Endometrium (tissue), 2 donors: Measurements from ENCODE around the gene MARCHF3.
"Not testable (repeated sequence)": the region's sequence is repeated elsewhere in the genome, so short reads cannot be mapped to it uniquely, and the experiment has no call there.

ENCODE experiments used
- FAIRE-seq: peaks from 2 replicates; lab custom pipeline; 2012; peaks lifted over from hg19 to GRCh38; lab: Jason Lieb, UNC
- donor health status: control.
- donor health status: control.

Gene MARCHF3

GRCh38 chr5:126953640-126954039, 76.7 kb downstream of the MARCHF3 start:
- FAIRE-seq = peak; percentile 37

DNA sequence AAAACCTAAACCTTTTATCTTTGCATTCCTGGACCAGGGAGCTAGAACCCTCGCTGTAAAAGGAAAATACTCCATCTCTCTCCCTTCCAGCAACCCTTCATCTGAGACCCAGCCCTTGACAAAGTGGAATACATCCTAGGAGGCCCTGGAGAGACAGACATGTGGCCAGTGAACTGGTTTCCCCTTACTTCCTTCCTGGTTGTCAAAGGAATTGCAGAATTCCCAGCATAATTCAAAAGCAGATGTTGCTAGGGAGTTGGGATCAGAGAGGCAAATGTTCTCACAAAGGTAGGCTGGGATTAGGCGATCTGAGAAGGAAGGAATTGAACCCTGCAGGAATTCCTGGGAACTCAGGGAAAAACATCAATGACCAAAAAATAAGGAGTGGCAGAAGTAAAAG, 80.9 kb downstream of the MARCHF3 start:
- FAIRE-seq = no peak

- no peak for FAIRE-seq
Observed at GRCh38 chr5:126948453-126948852, 81.9 kb downstream of the MARCHF3 start.

DNA sequence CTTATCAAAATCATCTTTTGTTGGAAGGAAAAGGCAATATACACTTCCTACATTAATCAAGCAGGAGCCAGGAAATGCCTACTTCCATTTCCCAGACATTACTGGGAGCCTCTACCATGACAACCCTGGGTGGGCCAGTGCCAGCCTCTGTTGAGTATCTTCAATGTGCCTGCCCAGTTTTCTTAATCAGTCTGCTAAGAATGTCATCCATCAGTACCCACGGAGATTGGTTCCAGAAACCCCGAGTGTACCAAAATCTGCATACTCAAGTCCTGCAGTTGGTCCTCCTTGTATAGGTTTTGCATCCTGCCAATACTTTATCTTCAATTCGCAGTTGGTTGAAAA, 82.4 kb downstream of the MARCHF3 start:
- no peak for FAIRE-seq

- no peak for FAIRE-seq
Observed at GRCh38 chr5:126947146-126948010, 83.0 kb downstream of the MARCHF3 start.

DNA sequence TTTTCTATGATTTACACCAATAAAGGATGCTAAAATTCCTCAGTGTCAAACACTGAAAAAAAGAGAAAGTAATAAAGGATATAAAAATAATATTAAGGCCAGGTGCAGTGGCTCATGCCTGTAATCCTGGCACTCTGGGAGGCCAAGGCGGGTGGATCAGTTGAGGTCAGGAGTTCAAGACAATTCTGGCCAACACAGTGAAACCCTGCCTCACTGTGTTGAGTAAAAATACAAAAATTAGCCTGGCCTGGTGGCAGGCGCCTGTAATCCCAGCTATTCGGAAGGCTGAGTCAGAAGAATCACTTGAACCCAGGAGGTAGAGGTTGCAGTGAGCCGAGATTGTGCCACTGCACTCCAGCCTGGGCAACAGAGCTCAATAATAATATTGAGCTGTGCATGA, 87.5 kb downstream of the MARCHF3 start:
- FAIRE-seq = not testable (repeated sequence)

- no peak for FAIRE-seq
Observed at GRCh38 chr5:126941403-126941802, 89.0 kb downstream of the MARCHF3 start.

- no peak for FAIRE-seq
Observed at GRCh38 chr5:126939887-126940286, 90.5 kb downstream of the MARCHF3 start.

DNA sequence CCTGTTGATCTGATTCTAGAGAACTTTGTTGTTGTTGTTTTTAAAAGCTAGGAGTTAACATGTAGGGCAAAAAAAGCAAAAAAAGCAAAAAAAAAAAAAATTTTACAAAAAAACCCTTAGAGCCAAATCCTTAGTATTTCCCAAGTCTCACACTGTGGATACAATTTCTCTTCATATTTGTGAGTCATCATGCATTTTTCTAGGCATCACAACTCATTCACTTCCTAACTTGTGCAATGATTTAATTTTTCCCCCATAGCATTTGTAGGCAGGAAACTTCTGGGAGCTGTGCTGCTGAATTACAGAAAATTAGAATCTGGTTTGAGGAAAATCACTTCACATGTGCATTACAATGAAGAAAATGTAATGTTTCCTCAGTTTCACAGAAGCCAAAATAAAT, 91.9 kb downstream of the MARCHF3 start:
- no peak for FAIRE-seq

GRCh38 chr5:126937771-126938170, 92.6 kb downstream of the MARCHF3 start:
- FAIRE-seq = no peak

DNA sequence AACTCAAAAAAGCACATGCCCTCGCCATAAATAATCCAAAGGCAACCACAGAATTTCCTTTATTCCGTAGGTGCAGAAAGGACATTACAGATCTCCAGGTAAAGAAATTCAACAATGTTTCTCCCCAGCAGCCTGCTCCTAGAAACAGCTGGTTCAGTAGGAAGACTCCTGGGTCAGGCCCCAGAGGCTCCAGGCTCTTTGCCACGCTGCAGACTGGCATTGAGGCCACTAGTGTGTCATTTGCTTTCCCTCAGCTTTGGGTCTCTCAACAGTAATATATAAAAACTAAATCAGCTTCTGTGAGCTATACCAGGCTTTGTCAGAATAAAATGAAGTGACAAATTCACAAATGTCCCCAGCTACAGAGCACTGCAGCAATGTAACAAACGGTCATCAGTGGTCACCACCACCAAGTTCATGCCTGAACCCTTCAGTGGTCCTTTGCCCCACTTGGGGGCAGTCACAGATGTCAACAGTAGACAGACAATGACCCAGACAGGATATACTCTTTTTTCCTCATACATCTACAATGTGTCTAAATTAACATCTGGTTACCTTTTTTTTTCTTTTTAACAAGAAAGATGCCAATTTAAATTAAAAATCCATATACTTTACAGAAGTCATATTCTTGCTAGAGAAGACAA, 93.5 kb downstream of the MARCHF3 start:
- no peak for FAIRE-seq

- no peak for FAIRE-seq
Observed at GRCh38 chr5:126931963-126932660, 98.2 kb downstream of the MARCHF3 start.

DNA sequence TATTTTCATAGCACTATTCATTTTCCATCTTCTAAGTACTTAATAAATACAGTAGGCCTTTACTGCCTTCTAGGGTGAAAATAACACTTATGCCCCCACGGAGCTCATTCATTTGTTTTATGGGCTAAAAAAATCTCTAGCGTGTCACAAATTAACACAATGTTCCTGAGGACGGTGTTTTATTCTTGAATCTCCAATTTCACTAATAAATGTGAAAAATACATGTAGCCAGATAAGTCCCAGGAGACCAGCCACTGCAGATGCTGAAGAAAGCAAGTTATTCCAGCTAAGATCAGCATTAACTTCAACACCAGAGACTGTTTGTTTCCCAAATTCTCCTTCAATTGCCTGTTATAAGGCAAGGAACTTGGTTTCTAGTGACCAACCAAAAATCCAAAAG, 102.3 kb downstream of the MARCHF3 start:
- no peak for FAIRE-seq

DNA sequence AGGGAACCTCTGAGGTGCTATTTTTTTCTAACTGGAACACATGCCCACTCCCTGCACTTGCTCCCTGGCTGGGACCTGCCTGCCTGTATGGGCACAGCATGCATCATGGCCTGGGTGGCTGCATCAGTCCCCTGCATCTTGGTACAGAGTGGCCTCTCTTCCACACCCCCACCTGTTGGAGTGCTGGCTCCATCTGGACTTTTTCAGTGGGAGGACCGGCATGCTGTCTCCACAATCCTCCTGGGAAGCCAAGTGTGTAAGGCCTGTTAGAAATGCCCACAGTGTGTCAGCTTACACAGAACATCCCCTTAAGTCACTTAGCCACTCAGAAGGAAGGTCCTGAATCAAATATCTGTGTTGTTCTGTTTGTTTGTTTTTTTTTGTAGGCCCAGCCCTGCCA, 102.9 kb downstream of the MARCHF3 start:
- FAIRE-seq = no peak

DNA sequence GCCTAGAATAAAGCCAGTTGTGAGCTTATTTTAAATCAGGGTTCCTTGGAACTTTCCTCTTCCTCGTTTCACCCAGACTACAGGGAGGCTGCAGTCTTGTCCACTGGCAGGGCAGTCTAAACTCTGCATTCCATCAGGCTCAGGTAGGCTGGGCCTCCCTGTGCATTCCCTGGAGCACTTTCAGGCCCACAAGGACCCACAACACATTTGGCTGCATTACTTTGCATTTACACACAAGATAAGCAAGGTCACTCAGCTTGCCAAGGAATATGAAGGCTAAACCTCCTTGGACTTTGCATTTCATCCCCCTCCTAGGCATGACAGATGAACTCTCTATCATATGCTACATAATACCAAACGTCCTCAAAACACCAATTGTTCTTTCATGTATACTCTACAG, 104.2 kb downstream of the MARCHF3 start:
- no peak for FAIRE-seq

GRCh38 chr5:126925482-126925881, 104.9 kb downstream of the MARCHF3 start:
- FAIRE-seq = no peak

- no peak for FAIRE-seq
Observed at GRCh38 chr5:126924331-126925033, 105.9 kb downstream of the MARCHF3 start.

DNA sequence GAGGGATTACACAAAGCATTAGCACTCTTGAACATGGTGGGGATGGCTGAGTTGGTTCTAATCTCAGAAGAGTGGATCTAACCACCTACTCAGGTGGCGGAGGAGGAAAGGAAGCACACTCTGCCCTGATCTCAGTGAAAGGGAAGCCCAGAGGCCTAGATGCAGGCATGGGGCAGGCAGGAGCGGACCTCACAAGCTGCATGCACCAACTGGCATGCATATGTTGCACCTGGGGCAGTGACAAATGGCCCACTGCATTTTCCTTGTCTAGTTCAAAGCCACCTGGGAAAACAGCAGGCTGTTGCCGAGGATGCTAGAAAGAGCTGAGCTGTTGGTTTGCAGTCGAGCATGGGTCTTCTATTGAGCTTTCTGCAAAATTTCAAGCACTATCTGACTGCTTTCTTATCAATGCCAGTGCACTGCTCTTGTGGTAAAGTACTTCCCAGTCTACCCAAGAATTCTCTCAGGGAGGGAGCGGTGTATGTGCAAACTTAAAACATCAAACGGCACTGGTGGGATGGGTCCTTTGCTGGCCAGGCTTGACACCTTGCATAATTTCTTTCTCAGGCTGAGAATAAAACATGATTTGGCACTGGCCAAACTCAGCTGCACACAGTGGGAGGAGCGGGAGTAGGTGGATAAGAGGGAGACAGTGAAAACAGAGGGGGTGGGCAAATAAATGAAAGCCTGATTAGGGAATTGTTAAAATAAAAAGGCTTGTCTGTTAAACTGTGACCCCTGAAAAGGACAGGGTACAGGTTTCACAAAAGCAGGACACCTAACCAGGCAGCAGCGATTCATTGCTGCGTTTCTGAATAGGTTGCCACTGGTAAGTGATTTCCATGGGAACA, 108.9 kb downstream of the MARCHF3 start:
- no peak for FAIRE-seq

DNA sequence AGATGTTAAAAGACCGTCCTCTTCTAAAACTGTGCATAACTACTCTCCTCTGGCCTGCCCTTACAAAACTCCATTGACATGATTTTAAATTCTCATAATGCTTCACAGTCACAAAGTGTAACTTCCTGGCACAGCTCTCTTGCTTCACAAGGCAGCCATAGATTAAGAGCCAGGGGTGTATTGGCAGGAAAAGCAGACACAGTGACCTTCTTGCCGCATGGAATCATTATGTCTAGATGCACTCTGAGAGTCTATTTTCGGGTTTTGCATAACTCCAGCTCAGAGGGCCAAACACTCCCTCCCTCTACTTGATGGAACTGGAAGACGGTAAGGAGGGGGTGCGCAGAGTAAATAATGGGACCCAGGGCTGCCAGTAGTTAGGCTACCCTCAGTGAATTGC, 110.1 kb downstream of the MARCHF3 start:
- no peak for FAIRE-seq

- no peak for FAIRE-seq
Observed at GRCh38 chr5:126919566-126919965, 110.8 kb downstream of the MARCHF3 start.

- FAIRE-seq = no peak
Observed at GRCh38 chr5:126918615-126918957, 111.8 kb downstream of the MARCHF3 start.
